Measurements from ENCODE around the gene NCOA1. TPM values are rescaled to one million over a fixed set of nuclear protein-coding genes. Genes with fewer than 3 reads are reported as not detected.
A peak's percentile ranks its signal among the peaks of the same experiment; 100 is the strongest.

The NCOA1 gene
- polyA plus RNA-seq, 3 donors, result 7.3 to 30.2 (median 10.2) TPM

DNA sequence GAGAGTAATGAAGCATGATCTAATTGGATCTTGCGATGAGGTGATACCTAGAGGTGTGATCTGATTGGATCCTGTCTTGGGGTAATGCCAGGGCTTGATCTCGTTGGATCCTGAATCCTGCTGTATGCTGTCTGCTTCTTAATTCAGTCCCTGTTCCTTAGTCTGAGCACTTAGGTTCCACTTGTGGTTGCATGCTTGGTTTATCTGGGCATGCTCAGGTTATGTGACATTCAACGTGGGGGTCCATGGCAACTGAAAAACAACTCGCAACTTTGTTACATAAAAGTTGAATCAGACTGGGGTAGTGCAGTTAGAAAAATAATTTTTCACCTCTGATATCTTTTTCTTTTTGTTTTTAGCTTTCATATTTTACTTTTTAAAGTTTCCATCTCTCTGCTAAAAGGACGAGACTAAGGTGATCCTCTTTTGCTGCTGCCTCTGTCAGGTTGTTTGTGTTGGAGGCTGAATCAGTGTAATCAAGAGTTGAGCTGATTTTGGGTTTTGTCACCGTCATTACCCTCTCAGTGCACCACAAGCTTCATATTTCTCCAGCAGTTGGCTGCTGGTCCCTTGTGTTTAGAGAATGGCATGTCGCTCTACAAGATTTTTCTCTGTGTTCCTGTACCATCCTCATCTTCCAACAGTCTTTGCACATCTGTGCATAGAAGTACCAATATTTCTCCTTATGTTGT lies 67.9 kb downstream of the NCOA1 start:
- Histone ChIP-seq H3K9ac (ENCODE audit: insufficient read depth, low read length, poor library complexity, severe bottlenecking) (no peak overlapping the region), H3K27me3 (ENCODE audit: control insufficient read depth in 2 of 2, insufficient read depth in 2 of 2, low read length in 2 of 2) (no peaks in the 10 kb centered on the region), H2AFZ (ENCODE audit: insufficient read depth, low read depth, low read length, poor library complexity, severe bottlenecking) (no peak overlapping the region), H4K20me1 (ENCODE audit: insufficient read depth, low read length) (peaks cover 97% of the 10 kb centered on the region), H3K36me3 (replicated peaks in 1 of 2; ENCODE audit: control insufficient read depth in 1 of 2, insufficient read depth in 2 of 2, low read length in 2 of 2) (peaks cover 0 to 20% of the 10 kb centered on the region in 2 donors), H3K27ac (ENCODE audit: low read depth in 1 of 2, low read length in 2 of 2) (no peak overlapping the region), H3K4me2 (replicated peaks; ENCODE audit: extremely low read depth, low read length, poor library complexity, severe bottlenecking) (no peak overlapping the region), H3K4me3 (replicated peaks in 1 of 3; ENCODE audit: low read depth in 2 of 3, low read length in 3 of 3) (no peak overlapping the region), H3K9me3 (replicated peaks in 1 of 2; ENCODE audit: control insufficient read depth in 1 of 2, insufficient read depth in 1 of 2, low read length in 2 of 2) (peaks cover 10 to 11% of the 10 kb centered on the region in 2 donors), H3K79me2 (ENCODE audit: insufficient read depth, low read length) (peaks cover 55% of the 10 kb centered on the region), H3K4me1 (ENCODE audit: control insufficient read depth in 1 of 2, insufficient read depth in 2 of 2, low read length in 2 of 2) (no peaks in the 10 kb centered on the region)
- no peak overlapping the region for H3K4me3 Mint-ChIP-seq
- H3K27me3 Mint-ChIP-seq (ENCODE audit: low read depth in 3 of 3), result no peaks in the 10 kb centered on the region
- peak overlapping the region in 1 of 7 donors; percentile 49 for H3K27ac Mint-ChIP-seq
- WGBS (ENCODE audit: insufficient coverage), result 97% methylated on average over 2 of the region's 7 CpGs
- no peak for DNase-seq
- peaks cover 4% of the 10 kb centered on the region for H3K4me1 Mint-ChIP-seq
- H3K9me3 Mint-ChIP-seq, result peaks cover 10 to 26% (median 12%) of the 10 kb centered on the region in 7 donors
- peaks cover 24 to 42% of the 10 kb centered on the region in 2 donors for H3K36me3 Mint-ChIP-seq
- intact Hi-C loops (cut with micrococcal nuclease), result no loop called here
- TF ChIP-seq, protein P1, sequence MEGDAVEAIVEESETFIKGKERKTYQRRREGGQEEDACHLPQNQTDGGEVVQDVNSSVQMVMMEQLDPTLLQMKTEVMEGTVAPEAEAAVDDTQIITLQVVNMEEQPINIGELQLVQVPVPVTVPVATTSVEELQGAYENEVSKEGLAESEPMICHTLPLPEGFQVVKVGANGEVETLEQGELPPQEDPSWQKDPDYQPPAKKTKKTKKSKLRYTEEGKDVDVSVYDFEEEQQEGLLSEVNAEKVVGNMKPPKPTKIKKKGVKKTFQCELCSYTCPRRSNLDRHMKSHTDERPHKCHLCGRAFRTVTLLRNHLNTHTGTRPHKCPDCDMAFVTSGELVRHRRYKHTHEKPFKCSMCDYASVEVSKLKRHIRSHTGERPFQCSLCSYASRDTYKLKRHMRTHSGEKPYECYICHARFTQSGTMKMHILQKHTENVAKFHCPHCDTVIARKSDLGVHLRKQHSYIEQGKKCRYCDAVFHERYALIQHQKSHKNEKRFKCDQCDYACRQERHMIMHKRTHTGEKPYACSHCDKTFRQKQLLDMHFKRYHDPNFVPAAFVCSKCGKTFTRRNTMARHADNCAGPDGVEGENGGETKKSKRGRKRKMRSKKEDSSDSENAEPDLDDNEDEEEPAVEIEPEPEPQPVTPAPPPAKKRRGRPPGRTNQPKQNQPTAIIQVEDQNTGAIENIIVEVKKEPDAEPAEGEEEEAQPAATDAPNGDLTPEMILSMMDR (IDR thresholded peaks at IDR 0.05), result no peak

DNA sequence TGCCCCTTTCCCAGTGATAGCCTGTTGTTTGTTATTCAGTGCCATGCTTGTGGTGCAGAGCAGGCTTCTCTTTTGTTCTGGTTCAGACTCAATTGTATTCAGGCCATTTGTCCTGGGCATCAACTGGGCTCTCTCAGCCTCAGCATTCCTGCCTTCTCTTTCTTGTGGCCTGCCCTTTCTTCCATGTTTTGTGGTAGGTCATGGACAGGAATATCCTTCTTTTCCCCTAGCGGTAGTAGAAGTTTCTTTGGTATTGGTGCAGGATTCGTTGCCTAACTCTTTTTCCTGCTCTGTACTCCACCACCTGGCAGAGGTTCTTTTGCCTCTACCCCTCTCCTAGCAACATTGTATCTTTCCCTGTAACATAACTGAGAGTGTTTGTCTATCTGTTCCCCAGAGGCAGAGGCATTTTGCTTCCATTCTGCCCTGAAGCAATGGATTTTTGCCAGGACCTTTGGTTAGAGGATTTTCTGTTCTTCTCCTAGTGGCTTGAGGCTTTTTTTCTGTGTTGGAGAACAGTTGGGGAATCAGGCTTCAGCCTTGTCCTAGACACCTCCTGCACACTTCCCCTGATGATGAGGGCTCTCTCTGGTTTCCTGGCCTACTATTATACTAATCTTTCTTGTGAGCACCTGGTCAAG lies 68.5 kb downstream of the NCOA1 start:
- WGBS (ENCODE audit: insufficient coverage), result no CpG with 5 or more reads among the region's 2 CpGs
- intact Hi-C loops (cut with micrococcal nuclease), result no loop called here

More for the DNA sequence above, 68.5 kb downstream of the NCOA1 start:
- Mint-ChIP-seq H3K27ac (no peak overlapping the region), H3K4me1 (peaks cover 4% of the 10 kb centered on the region), H3K36me3 (peaks cover 26 to 43% of the 10 kb centered on the region in 2 donors), H3K4me3 (no peak overlapping the region), H3K9me3 (peaks cover 9 to 26% (median 12%) of the 10 kb centered on the region in 7 donors), H3K27me3 (ENCODE audit: low read depth in 3 of 3) (no peaks in the 10 kb centered on the region)
- Histone ChIP-seq H4K20me1 (ENCODE audit: insufficient read depth, low read length) (peaks cover 96% of the 10 kb centered on the region), H3K9ac (ENCODE audit: insufficient read depth, low read length, poor library complexity, severe bottlenecking) (no peak overlapping the region), H3K27ac (ENCODE audit: low read depth in 1 of 2, low read length in 2 of 2) (no peak overlapping the region), H2AFZ (ENCODE audit: insufficient read depth, low read depth, low read length, poor library complexity, severe bottlenecking) (no peak overlapping the region), H3K4me1 (ENCODE audit: control insufficient read depth in 1 of 2, insufficient read depth in 2 of 2, low read length in 2 of 2) (no peaks in the 10 kb centered on the region), H3K36me3 (replicated peaks in 1 of 2; ENCODE audit: control insufficient read depth in 1 of 2, insufficient read depth in 2 of 2, low read length in 2 of 2) (peaks cover 0 to 22% of the 10 kb centered on the region in 2 donors), H3K9me3 (replicated peaks in 1 of 2; ENCODE audit: control insufficient read depth in 1 of 2, insufficient read depth in 1 of 2, low read length in 2 of 2) (peaks cover 7% of the 10 kb centered on the region in 2 donors), H3K79me2 (ENCODE audit: insufficient read depth, low read length) (peaks cover 49% of the 10 kb centered on the region), H3K4me2 (replicated peaks; ENCODE audit: extremely low read depth, low read length, poor library complexity, severe bottlenecking) (no peak overlapping the region), H3K27me3 (ENCODE audit: control insufficient read depth in 2 of 2, insufficient read depth in 2 of 2, low read length in 2 of 2) (no peaks in the 10 kb centered on the region), H3K4me3 (replicated peaks in 1 of 3; ENCODE audit: low read depth in 2 of 3, low read length in 3 of 3) (no peak overlapping the region)
- DNase-seq, result no peak
- TF ChIP-seq, protein P1 (IDR thresholded peaks at IDR 0.05), result no peak

Data from CD14-positive monocyte (primary cell).